HG02943 (cell line): Measurements from ENCODE around the gene GFER.

Source experiments
- ATAC-seq: cut with Tn5 transposase; IDR thresholded peaks from one replicate; pipeline ENCODE4 v1.9.1; 2021; ENCODE audit warnings: mild to moderate bottlenecking, low read depth, moderate library complexity; ENCODE audit not compliant: unreplicated experiment

GFER gene

GRCh38 chr16:1989209-1990100, 5.5 kb downstream of the GFER start, which contains the start of gene SYNGR3:
Gene SYNGR3 (plus strand): TSS chr16:1989970. CDS start chr16:1990103, 133 bp downstream.
- no peak for ATAC-seq

GRCh38 chr16:1990101-1990350, 6.0 kb downstream of the GFER start:
- ATAC-seq = no peak

- ATAC-seq = no peak
These were observed 6.5 kb downstream of the GFER start for GRCh38 chr16:1990351-1991134.

- ATAC-seq = peak; percentile 45
These were observed 7.2 kb downstream of the GFER start for GRCh38 chr16:1991135-1991551.

- no peak for ATAC-seq
These were observed 7.6 kb downstream of the GFER start for GRCh38 chr16:1991588-1991947.

GRCh38 chr16:1991948-1992703, 8.1 kb downstream of the GFER start:
- ATAC-seq = peak; percentile 41

GRCh38 chr16:1992704-1993317, 8.8 kb downstream of the GFER start:
- no peak for ATAC-seq

- no peak for ATAC-seq
These were observed 9.7 kb downstream of the GFER start for GRCh38 chr16:1993731-1994131.

GRCh38 chr16:1997494-1998359, 13.7 kb downstream of the GFER start:
- ATAC-seq = no peak

GRCh38 chr16:1998360-1998835, 14.4 kb downstream of the GFER start:
- no peak for ATAC-seq

- ATAC-seq = no peak
These were observed 15.1 kb downstream of the GFER start for GRCh38 chr16:1998852-1999801.

GRCh38 chr16:1999866-2000514, 16.0 kb downstream of the GFER start:
- no peak for ATAC-seq

GRCh38 chr16:2001035-2001434, 17.0 kb downstream of the GFER start:
- no peak for ATAC-seq

GRCh38 chr16:2001456-2002355, 17.7 kb downstream of the GFER start:
- ATAC-seq = no peak

- no peak for ATAC-seq
These were observed 18.6 kb downstream of the GFER start for GRCh38 chr16:2002406-2003230.

- no peak for ATAC-seq
These were observed 19.3 kb downstream of the GFER start for GRCh38 chr16:2003231-2003826.
